Upper lobe of left lung (tissue), 6 donors: ENCODE data around the gene SLC25A11. TPM values are rescaled to one million over a fixed set of nuclear protein-coding genes. Genes with fewer than 3 reads are reported as not detected.

Experiments
- ATAC-seq, 2 donors: fragments of 200-7000 bp; cut with Tn5 transposase; one replicate each; pipeline ENCODE4 v1.9.1; 2022; ENCODE audit warnings: mild to moderate bottlenecking in 2 of 2, moderate library complexity in 2 of 2; ENCODE audit not compliant: low FRiP score in 2 of 2
- DNase-seq, 2 donors: peaks; one replicate each; pipeline ENCODE4 v3.0.0-alpha.2; 2019 to 2020
- H3K27ac ChIP-seq, 4 donors: fragments of 200-600 bp; sonication (generic); one replicate each; pipeline ENCODE4 v1.5.1; 2016 to 2019
- H3K27me3 ChIP-seq, 4 donors: fragments of 200-600 bp; sonication (generic); one replicate each; pipeline ENCODE4 v1.5.1; 2017 to 2019
- H3K36me3 ChIP-seq, 4 donors: fragments of 200-600 bp; sonication (generic); one replicate each; pipeline ENCODE4 v1.5.1; 2016 to 2019
- H3K4me1 ChIP-seq, 4 donors: fragments of 200-600 bp; sonication (generic); one replicate each; pipeline ENCODE4 v1.5.1; 2018 to 2019
- H3K4me3 ChIP-seq, 4 donors: fragments of 200-600 bp; sonication (generic); one replicate each; pipeline ENCODE4 v1.5.1; 2017 to 2019; ENCODE audit warnings: mild to moderate bottlenecking in 2 of 4, moderate library complexity in 1 of 4
- H3K9me3 ChIP-seq, 4 donors: fragments of 200-600 bp; sonication (generic); one replicate each; pipeline ENCODE4 v1.5.1; 2018 to 2019
- EP300 ChIP-seq, 4 donors: sonication (generic); formaldehyde crosslinking; IDR thresholded peaks; one replicate each; pipeline ENCODE4 v1.5.1; 2017; ENCODE audit warnings: antibody characterized with exemption in 4 of 4, control low read depth in 2 of 4
- POLR2A ChIP-seq, 4 donors: fragments of 450-650 bp; IDR thresholded peaks; one replicate each; pipeline ENCODE4 v1.5.1; 2016 to 2017; ENCODE audit warnings: antibody characterized with exemption in 4 of 4, mild to moderate bottlenecking in 2 of 4
- POLR2AphosphoS5 ChIP-seq, 2 donors: sonication (generic); formaldehyde crosslinking; IDR thresholded peaks; one replicate each; pipeline ENCODE4 v1.5.1; 2017; ENCODE audit warnings: antibody characterized with exemption in 2 of 2
- WGBS, 2 donors: methylation state at CpG; one replicate each; pipeline ENCODE4 v1.1.5; 2017 to 2018; 5-methylcytosine and 5-hydroxymethylcytosine counted together
- total RNA-seq, 6 donors: library from RNA; depleted of rRNA in 4 of 6; stranded (reverse); fragments of >200 nt in 4 of 6; gene quantifications; one replicate each; pipeline versions ENCODE4 v1.1.0 to v1.2.1, GENCODE V29; 2016 to 2021
- TF ChIP-seq, protein P1 (sequence below), 6 experiments: fragments of 450-650 bp in 4 of 6; fragments of 200-600 bp in 2 of 6; sonication (generic) in 2 of 6; IDR thresholded peaks; one replicate each; pipeline ENCODE4 v1.5.1; 2016 to 2019; ENCODE audit warnings: antibody characterized with exemption in 6 of 6
- donor health status: DM: no; HTN: no; CAD: no; lungs with moderate emphysema.
- donor health status: DM: no; HTN: yes; CAD: no; lungs with severe emphysema.

The SLC25A11 gene
- total RNA-seq, 6 donors from 2014 or later = 37.5 to 69.2 (median 47.9) TPM

DNA sequence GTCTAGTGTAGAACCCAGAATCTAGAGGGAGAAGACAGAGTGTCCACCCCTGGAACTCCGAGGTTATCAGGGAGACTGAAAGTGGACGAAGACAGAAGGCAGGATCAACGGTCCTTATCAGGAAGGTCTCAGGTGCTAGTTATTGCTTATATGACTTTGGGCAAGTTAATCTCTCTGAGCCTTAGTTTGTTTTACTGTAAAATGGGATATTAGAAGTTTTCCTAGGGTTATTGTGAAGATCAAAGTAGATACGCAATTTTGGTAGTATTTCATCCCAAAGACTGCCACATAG is 1.4 kb upstream of the SLC25A11 start:
- Histone ChIP-seq H3K4me3 (peak overlapping the region in 3 of 4 donors; percentile 63 to 72 (median 71)), H3K36me3 (peaks cover 18 to 69% (median 56%) of the 10 kb centered on the region in 4 donors), H3K9me3 (no peaks in the 10 kb centered on the region), H3K27ac (peak overlapping the region; percentile 84 to 99 (median 94)), H3K4me1 (peaks cover 55 to 76% (median 66%) of the 10 kb centered on the region in 4 donors), H3K27me3 (no peaks in the 10 kb centered on the region)
- TF ChIP-seq POLR2A (IDR thresholded peaks at IDR 0.05) = no peak
- TF ChIP-seq EP300 (IDR thresholded peaks at IDR 0.05) = no peak
- TF ChIP-seq POLR2AphosphoS5 (IDR thresholded peaks at IDR 0.05) = no peak
- TF ChIP-seq, protein P1, sequence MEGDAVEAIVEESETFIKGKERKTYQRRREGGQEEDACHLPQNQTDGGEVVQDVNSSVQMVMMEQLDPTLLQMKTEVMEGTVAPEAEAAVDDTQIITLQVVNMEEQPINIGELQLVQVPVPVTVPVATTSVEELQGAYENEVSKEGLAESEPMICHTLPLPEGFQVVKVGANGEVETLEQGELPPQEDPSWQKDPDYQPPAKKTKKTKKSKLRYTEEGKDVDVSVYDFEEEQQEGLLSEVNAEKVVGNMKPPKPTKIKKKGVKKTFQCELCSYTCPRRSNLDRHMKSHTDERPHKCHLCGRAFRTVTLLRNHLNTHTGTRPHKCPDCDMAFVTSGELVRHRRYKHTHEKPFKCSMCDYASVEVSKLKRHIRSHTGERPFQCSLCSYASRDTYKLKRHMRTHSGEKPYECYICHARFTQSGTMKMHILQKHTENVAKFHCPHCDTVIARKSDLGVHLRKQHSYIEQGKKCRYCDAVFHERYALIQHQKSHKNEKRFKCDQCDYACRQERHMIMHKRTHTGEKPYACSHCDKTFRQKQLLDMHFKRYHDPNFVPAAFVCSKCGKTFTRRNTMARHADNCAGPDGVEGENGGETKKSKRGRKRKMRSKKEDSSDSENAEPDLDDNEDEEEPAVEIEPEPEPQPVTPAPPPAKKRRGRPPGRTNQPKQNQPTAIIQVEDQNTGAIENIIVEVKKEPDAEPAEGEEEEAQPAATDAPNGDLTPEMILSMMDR (IDR thresholded peaks at IDR 0.05) = no peak
- WGBS, 2 donors = 36 to 43% methylated on average over 4 of the region's 4 CpGs
- DNase-seq (no peak), ATAC-seq (no peak)

DNA sequence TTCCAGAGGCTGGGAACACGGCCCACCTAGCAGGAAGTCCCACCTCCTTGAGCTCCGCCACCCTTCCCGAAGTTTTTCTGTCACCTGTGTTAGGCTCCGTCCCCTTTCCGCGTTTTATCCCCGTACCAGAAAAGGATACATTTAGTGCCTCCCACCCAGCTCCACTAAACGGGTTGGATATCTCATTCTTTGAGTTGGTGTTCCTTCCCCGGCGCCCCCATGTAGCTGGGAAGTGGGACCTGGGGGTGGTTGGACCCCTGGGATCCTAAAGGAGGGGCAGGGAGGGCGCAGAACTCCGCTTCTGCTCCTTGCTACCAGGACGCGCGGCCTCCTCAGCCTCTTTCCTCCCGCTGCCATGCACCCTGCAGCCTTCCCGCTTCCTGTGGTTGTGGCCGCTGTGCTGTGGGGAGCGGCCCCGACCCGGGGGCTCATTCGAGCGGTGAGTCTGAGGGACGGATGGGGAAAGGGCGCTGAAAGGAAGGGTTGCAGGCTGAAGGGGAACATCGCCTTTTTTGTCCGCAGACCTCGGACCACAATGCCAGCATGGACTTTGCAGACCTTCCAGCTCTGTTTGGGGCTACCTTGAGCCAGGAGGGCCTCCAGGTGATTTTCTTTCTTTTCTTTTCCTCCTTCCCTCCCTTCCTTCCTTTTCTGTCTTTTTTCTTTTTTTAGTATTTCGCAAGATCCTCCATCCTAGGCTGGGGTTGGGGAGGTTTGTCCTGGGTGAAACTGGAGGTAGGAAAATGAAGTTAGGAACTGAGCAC is 891 bp upstream of the SLC25A11 start:
- peak; percentile 78 to 79 for DNase-seq
- Histone ChIP-seq H3K4me3 (peak overlapping the region; percentile 63 to 85 (median 72)), H3K4me1 (peaks cover 50 to 71% (median 61%) of the 10 kb centered on the region in 4 donors), H3K9me3 (no peaks in the 10 kb centered on the region), H3K27ac (peak overlapping the region; percentile 84 to 99 (median 94)), H3K36me3 (peaks cover 18 to 66% (median 51%) of the 10 kb centered on the region in 4 donors), H3K27me3 (no peaks in the 10 kb centered on the region)
- 1 to 2% methylated on average over 29 of the region's 29 CpGs for WGBS, 2 donors
- ATAC-seq = peak; percentile 78
- no peak for TF ChIP-seq EP300 (IDR thresholded peaks at IDR 0.05)
- TF ChIP-seq, protein P1 (IDR thresholded peaks at IDR 0.05) = peak in 1 of 6 experiments; percentile 2
- peak in 1 of 2 donors; percentile 8 for TF ChIP-seq POLR2AphosphoS5 (IDR thresholded peaks at IDR 0.05)
- TF ChIP-seq POLR2A (IDR thresholded peaks at IDR 0.05) = no peak

- ATAC-seq = no peak
- DNase-seq = peak in 1 of 2 donors; percentile 35
- Histone ChIP-seq H3K27me3 (no peaks in the 10 kb centered on the region), H3K4me3 (peak overlapping the region; percentile 48 to 72 (median 67)), H3K4me1 (peaks cover 37 to 61% (median 48%) of the 10 kb centered on the region in 4 donors), H3K9me3 (no peaks in the 10 kb centered on the region), H3K27ac (peak overlapping the region; percentile 84 to 99 (median 94)), H3K36me3 (peaks cover 16 to 53% (median 42%) of the 10 kb centered on the region in 4 donors)
- TF ChIP-seq POLR2AphosphoS5 (IDR thresholded peaks at IDR 0.05) (no peak), POLR2A (IDR thresholded peaks at IDR 0.05) (no peak)
- TF ChIP-seq, protein P1 (IDR thresholded peaks at IDR 0.05) = no peak
- 3 to 6% methylated on average over 6 to 14 of the region's 16 CpGs for WGBS, 2 donors
Measured at GRCh38 chr17:4939546-4939795, 375 bp downstream of the SLC25A11 start.

GRCh38 chr17:4938688-4939545 is 929 bp downstream of the SLC25A11 start:
- peaks cover 40 to 61% (median 47%) of the 10 kb centered on the region in 4 donors for H3K4me1 ChIP-seq
- no peak for DNase-seq

More at GRCh38 chr17:4938688-4939545, 929 bp downstream of the SLC25A11 start:
- peak overlapping the region; percentile 48 to 72 (median 67) for H3K4me3 ChIP-seq
- no peaks in the 10 kb centered on the region for H3K9me3 ChIP-seq
- peaks cover 16 to 48% (median 37%) of the 10 kb centered on the region in 4 donors for H3K36me3 ChIP-seq
- TF ChIP-seq POLR2AphosphoS5 (IDR thresholded peaks at IDR 0.05) (no peak), EP300 (IDR thresholded peaks at IDR 0.05) (no peak), POLR2A (IDR thresholded peaks at IDR 0.05) (no peak)
- TF ChIP-seq, protein P1 (IDR thresholded peaks at IDR 0.05) = no peak
- no peaks in the 10 kb centered on the region for H3K27me3 ChIP-seq
- 61 to 68% methylated on average over 15 to 17 of the region's 19 CpGs for WGBS, 2 donors
- no peak for ATAC-seq
- peak overlapping the region; percentile 84 to 99 (median 94) for H3K27ac ChIP-seq
